NB4 (cell line): ENCODE measurements around the gene LGALS1.
A peak's percentile ranks its signal among the peaks of the same experiment; 100 is the strongest.

ENCODE experiments used
- DNase-seq: peaks from one replicate; pipeline ENCODE4 v3.0.0; 2010; ENCODE audit warnings: low read depth
- H3K4me3 ChIP-seq: one replicate; pipeline ENCODE4 v1.5.1; 2011; ENCODE audit warnings: mild to moderate bottlenecking, low read depth, low read length, moderate library complexity
- MYC ChIP-seq: IDR thresholded peaks from 2 replicates; pipeline ENCODE4 v1.6.1; 2011; ENCODE audit warnings: low read depth, low read length
- POLR2A ChIP-seq: IDR thresholded peaks from 2 replicates; pipeline ENCODE4 v1.6.1; 2011; ENCODE audit warnings: mild to moderate bottlenecking; ENCODE audit not compliant: insufficient read length; ENCODE audit errors: extremely low read depth
- TF ChIP-seq, protein P1 (sequence below): IDR thresholded peaks from 2 replicates; pipeline ENCODE4 v1.6.1; 2011; ENCODE audit warnings: low read depth, low read length
- TF ChIP-seq, protein P2 (sequence below): IDR thresholded peaks from one replicate; pipeline ENCODE4 v1.5.1; 2012; ENCODE audit warnings: low read depth, low read length

The LGALS1 gene

DNA sequence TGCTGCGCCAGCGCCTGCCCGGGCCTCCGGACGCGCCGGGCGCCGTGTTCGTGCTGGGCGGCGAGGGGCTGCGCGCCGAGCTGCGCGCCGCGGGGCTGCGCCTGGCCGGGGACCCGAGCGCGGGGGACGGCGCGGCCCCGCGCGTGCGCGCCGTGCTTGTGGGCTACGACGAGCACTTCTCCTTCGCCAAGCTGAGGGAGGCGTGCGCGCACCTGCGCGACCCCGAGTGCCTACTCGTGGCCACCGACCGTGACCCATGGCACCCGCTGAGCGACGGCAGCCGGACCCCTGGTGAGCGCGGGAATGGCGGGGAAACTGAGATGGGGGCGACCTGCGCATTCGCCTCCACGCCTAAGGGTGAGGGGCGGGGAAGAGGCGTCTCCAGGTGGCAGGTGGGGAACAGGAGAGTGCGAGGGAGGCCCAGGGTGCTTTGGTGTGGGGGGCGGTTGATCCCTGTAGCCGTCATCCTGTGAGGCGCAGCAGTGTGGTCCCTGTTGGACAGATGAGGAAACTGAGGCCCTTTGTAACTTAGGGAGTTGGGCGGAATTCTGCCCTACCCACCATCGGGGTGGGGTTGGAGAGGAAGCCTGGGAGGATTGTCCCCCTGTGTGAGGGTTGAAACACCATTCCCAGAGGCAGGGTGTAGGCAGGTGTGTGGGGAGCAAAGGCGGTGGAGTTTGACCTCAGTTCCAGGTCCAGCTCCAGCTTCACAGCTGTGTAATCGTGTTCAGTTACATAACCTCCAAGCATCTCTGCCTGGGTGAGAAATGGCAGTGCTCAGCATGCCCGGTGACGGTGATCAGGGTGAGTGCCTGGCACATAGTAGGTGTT lies 16.2 kb upstream of the LGALS1 start:
- H3K4me3 ChIP-seq = peak overlapping the region; percentile 73
- peak; percentile 58 for DNase-seq
- TF ChIP-seq, protein P1, sequence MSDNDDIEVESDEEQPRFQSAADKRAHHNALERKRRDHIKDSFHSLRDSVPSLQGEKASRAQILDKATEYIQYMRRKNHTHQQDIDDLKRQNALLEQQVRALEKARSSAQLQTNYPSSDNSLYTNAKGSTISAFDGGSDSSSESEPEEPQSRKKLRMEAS = 0 out of 2 replicates have a peak, but pooled peaks have one; percentile 14
- TF ChIP-seq, protein P2, sequence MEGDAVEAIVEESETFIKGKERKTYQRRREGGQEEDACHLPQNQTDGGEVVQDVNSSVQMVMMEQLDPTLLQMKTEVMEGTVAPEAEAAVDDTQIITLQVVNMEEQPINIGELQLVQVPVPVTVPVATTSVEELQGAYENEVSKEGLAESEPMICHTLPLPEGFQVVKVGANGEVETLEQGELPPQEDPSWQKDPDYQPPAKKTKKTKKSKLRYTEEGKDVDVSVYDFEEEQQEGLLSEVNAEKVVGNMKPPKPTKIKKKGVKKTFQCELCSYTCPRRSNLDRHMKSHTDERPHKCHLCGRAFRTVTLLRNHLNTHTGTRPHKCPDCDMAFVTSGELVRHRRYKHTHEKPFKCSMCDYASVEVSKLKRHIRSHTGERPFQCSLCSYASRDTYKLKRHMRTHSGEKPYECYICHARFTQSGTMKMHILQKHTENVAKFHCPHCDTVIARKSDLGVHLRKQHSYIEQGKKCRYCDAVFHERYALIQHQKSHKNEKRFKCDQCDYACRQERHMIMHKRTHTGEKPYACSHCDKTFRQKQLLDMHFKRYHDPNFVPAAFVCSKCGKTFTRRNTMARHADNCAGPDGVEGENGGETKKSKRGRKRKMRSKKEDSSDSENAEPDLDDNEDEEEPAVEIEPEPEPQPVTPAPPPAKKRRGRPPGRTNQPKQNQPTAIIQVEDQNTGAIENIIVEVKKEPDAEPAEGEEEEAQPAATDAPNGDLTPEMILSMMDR = no peak

DNA sequence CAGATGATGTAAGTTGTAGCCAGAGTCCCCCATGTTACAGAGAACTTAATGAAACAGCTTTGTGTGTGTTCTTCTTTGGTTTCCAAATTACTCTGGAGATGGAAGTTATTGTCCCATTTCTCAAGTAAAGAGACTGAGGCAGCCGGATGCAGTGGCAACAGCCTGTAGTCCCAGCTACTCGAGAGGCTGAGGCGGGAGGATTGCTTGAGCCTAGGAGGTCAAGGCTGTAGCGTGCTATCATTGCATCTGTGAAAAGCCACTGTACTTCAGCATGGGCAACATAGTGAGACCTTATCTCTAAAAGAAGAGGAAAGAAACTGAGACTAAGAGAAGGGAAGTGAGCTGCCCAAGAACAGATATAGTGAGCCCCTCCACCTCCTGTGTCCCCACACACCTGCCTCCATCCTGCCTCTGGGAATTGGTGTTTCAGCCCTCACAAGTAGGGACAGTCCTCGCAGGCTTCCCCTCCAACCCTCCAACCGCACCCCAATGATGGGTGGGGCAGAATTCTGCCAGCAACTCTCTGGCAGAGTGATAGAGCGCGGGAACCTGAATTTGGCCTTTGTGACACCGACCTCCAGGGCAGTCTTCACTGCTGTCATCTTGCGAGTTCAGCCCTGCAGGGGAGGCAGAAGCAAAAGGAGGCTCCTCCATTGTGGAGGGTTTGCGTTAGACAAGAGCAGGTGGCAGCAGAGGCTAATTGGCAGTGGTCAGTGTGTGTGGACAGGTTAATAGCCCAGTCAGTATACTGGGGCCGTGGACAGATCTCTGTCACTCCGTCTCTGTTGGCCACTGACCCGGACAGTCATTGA lies 15.3 kb upstream of the LGALS1 start:
- H3K4me3 ChIP-seq = peak overlapping the region; percentile 73
- TF ChIP-seq, protein P2 = no peak
- TF ChIP-seq, protein P1 = no peak
- TF ChIP-seq POLR2A = no peak
- DNase-seq = peak; percentile 25

GRCh38 chr22:37660709-37661045 lies 14.8 kb upstream of the LGALS1 start:
- peak overlapping the region; percentile 73 for H3K4me3 ChIP-seq
- DNase-seq = no peak
- TF ChIP-seq POLR2A (no peak), MYC (no peak)
- TF ChIP-seq, protein P2 = no peak
- TF ChIP-seq, protein P1 = no peak

DNA sequence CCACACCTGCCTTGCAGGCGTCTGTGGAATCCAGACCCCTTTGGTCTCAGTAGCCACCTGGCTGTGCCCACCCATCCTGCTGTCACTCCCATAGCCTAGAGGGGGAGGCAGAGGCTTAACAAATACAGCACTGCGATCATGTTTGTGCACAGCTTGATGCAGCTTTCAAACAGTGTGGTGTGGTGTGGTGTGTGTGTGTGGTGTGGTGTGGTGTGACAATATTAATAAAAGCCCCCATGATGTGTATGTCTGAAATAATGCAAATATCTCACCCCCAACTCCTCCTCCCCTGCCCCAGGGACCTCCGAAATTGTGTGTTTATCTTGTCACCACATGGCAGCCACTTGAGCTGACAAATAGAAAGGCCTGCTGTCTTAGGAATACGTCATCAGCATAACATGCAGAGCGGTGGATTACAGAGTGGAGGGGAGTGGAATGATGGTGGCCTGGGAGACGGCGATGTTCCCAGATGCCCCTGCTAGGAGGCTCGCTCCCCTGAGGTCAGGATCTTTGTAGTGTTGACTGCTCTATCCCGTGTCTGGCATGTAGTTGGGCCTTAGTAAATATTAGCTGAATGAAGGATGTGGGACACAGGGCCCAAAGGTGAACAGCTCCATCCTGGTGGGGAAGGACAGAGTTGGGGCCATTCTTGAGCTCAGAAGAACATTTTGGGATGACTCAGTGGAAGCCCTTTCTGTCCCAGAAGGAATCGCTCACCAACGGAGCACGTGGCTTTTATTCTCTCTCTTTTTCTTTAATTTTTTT lies 14.1 kb upstream of the LGALS1 start:
- peak; percentile 47 for DNase-seq
- TF ChIP-seq, protein P2 = peak; percentile 30
- TF ChIP-seq, protein P1 = no peak
- peak overlapping the region; percentile 73 for H3K4me3 ChIP-seq

DNA sequence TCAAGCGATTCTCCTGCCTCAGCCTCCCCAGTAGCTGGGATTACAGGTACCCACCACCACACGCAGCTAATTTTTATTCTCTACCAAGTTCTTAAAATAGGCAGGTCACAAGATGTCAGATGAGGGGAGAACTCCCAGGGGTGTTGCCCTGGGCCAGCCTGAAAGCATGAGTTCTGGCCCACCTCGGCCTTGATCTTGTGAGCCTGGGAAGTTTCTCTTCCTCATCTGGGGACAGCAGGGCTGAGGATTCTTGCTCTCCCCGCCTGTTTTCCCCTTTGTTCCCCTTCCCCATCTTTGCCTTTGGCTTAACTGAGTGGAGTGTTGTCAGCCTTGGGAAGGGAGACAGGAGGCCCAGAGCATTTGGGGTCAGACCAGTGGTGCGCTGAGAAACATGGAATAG lies 13.4 kb upstream of the LGALS1 start:
- DNase-seq = no peak
- TF ChIP-seq, protein P2 = no peak
- TF ChIP-seq, protein P1 = no peak
- TF ChIP-seq POLR2A = no peak
- no peak for TF ChIP-seq MYC
- H3K4me3 ChIP-seq = peak overlapping the region; percentile 11
